Stimulated activated CD4-positive, alpha-beta T cell treated with anti-CD3 and anti-CD28 coated beads, Interleukin-1b, Interleukin-23, amount 100 ng/mL, for 4 hours (primary cell): Measurements from ENCODE around the gene CCNJL.

Experiments
- DNase-seq, 2 donors: peaks; one replicate each; pipeline ENCODE4 v3.0.0-alpha.2; 2020; ENCODE audit warnings: low read depth in 2 of 2

Gene CCNJL

GRCh38 chr5:160221082-160221481 lies 91.3 kb downstream of the CCNJL start:
- no peak for DNase-seq

GRCh38 chr5:160219356-160219755 lies 93.0 kb downstream of the CCNJL start:
- DNase-seq: no peak

- DNase-seq: no peak
Observed at GRCh38 chr5:160213537-160213936, 98.8 kb downstream of the CCNJL start.

- no peak for DNase-seq
Observed at GRCh38 chr5:160211352-160211751, 101.0 kb downstream of the CCNJL start.

- no peak for DNase-seq
Observed at GRCh38 chr5:160210606-160211005, 101.8 kb downstream of the CCNJL start.

GRCh38 chr5:160209917-160210316 lies 102.4 kb downstream of the CCNJL start:
- no peak for DNase-seq

GRCh38 chr5:160207061-160207460 lies 105.3 kb downstream of the CCNJL start:
- no peak for DNase-seq
